CD4-positive, alpha-beta T cell treated with Interleukin-6 at 100 ng/mL for 8 hours (primary cell): ENCODE data around the gene WDR91.

ENCODE experiments used
- DNase-seq: peaks from one replicate; pipeline ENCODE4 v3.0.0-alpha.2; 2020; ENCODE audit warnings: mixed read lengths, low spot score

WDR91 gene

DNA sequence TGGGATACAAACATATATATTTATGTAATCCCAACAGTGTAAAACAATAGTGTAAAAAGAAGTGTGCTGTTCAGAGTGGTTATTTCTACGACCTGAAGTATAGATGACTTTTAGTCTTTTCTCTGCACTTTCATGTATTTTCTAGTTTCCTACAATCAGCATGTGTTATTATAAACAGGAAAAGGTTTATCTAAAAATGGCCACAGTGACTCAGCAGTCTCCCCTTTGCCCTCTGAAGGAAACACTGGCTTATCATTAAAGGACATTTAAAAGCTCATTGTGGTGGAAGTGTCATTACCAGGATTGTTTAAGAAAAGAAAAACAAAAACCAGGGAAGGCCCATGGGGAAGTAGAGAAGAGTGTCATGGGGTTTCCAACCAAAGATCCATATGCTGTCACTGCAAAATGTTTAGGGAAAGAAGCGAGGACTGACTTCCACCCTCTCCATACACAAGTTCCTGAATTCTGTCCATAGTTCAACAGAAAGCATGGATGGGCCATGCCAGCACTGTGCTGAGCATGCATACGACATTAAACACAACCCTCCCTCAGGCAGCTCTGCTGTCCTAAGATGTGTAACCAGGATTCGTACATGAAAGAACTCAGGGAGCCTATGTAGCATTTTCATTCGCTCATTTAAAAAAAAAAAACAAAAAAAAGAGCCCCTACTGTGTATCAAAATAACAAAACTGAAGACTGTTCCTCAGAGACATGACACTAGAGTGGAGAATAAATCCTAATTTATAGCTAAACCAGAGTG, 51.0 kb downstream of the WDR91 start:
- no peak for DNase-seq

GRCh38 chr7:135159359-135160085, 51.8 kb downstream of the WDR91 start:
- DNase-seq: no peak

GRCh38 chr7:135158874-135159273, 52.5 kb downstream of the WDR91 start:
- DNase-seq: no peak

DNA sequence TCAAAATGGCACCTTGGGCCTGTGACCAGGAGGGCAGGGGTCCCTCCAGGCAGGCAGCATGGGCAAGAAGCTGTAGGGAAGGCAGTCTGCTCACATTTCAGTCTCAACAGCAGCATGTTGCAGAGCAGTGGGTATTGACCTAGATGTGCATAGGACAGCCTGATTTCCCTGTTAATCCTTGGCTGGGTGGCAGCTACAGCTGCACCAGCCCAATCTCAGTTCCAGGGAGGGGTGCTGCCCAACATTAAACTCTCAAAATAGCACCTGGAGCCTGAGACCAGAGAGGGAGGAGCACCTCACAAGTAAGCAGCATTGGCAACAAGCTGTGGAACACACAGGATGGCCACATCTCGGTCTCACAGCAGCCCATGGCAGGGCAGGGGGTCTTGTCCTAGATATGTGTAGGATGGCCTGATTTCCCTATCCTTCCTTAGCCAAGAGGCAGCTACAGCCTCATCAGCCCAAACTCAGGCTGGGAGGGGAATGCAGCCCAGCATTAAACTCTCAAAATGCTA, 53.1 kb downstream of the WDR91 start:
- DNase-seq: no peak

DNA sequence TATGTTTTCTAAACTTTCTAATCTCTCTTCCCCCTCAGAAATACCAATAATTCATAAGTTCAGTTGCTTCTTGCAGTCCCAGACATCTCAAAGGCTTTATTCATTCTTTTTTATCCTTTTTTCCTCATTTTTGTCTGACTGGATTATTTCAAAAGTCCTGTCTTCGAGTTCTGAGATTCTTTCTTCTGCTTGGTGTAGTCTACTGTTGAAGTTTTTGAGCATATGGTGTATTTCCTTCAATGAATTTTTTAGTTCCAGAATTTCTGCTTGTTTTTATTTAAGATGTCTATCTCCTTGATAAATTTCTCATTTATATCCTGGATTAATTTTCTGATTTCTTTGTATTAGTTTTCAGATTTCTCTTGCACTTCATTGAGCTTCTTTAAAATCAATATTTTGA, 55.0 kb downstream of the WDR91 start:
- DNase-seq: no peak

- no peak for DNase-seq
Observed at GRCh38 chr7:135154734-135155133, 56.6 kb downstream of the WDR91 start.

DNA sequence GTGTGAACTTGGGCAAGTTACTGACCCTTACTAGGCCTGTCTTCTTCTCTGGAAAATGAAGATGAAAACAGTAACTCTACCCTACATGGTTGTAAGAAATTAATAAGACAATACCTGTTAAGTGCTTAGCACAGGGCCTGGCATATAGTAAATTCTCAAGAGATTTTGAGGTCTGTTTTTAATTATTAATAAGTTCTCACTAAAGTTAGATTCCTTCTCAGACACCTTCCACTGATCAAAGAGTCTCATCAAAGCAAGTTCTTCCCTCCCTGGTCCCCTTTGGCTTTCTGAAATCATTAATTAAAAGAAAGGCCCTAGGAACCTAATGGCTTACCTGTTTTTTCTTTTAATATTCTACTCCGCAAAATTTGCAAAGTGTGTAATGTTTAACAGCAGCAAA, 58.9 kb downstream of the WDR91 start:
- DNase-seq: no peak

DNA sequence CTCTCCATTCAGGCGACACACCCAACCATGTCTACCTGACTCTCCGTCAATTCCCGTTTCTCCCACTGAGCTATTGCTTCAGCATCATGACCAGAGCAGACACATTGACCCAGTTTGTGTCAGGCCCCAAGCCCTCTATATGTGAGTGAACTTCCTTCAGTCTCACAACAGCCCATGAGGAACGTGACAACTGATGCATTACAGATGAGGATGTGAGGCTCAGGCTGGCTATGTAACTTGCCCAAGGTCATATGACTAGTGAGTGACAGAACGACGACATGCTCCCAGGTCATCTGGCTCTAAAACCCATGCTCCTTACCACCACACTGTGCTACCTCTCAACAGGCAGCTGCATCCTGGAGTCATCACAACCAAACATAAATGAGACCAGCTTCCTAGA, 59.8 kb downstream of the WDR91 start:
- no peak for DNase-seq

GRCh38 chr7:135151132-135151531, 60.2 kb downstream of the WDR91 start:
- DNase-seq: no peak

GRCh38 chr7:135150072-135150782, 61.1 kb downstream of the WDR91 start:
- no peak for DNase-seq

DNA sequence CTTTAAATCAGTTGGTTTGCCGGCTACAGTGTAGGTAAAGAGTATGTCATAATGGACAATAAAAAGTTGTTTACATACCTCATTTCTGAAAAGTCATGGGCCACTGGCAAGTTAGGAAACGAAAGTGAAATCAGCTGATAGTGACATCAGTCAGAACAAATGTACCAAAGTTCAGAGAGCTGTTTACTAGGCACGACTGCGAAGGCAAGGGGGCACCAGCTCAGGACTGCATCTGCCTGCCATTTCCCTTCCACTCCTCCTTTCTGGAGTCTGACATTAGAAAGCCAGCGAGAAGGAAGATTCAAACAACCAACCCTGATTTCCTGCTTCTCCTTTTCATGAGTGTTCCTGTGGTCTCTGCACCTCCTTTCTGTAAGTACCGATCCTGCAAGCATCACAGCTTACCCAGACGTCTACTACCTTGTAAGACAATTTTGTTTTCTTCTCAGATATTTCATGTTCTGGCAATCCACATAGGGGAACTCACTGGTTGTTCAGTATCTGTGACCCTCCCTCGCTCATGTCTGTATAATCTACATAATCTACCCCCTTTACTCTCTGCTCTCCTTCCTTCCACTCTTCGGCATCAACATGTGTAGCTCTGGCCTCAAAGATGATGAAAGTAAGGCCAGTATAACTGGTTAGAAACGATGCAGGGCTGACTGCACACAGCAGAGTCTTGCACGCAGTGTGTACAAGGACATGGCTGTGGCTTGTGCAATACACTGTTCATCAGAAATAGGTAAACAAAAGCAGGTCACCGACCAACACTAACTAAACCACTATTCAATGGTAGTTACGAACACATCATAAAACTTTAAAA, 63.2 kb downstream of the WDR91 start, which contains the start of gene TMEM140:
TSS of gene TMEM140 (plus strand) at position 174 of the 823 bp plus-strand sequence. CDS start 16,370 bp downstream, outside the sequence.
- peak; percentile 74 for DNase-seq

DNA sequence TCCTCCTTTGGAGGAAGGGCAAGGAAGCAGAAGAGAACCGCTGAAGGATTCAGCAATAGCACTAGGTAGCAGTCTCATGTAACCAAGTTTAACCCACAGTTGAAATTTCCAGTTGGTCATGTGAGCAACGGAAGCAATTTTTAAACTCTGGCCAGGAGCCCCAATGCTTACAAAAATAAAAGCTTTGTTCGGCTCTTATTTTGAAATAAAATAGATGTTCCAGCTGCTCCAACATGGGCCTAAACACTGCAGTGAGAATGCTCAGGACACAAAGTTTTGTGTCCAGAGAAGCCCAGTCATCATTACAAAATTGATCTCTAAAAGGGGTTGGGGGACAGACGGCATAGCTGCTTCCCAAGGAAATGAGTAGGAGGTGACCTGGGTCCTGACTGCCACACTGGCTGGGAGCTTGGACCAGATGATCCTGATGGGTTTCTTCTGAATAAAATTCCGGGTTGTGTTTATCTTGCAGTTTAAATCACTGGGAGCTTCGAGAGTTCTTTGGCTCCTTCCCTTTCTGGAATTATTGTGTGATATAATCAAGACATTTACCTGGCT, 63.9 kb downstream of the WDR91 start:
- DNase-seq: peak; percentile 37

DNA sequence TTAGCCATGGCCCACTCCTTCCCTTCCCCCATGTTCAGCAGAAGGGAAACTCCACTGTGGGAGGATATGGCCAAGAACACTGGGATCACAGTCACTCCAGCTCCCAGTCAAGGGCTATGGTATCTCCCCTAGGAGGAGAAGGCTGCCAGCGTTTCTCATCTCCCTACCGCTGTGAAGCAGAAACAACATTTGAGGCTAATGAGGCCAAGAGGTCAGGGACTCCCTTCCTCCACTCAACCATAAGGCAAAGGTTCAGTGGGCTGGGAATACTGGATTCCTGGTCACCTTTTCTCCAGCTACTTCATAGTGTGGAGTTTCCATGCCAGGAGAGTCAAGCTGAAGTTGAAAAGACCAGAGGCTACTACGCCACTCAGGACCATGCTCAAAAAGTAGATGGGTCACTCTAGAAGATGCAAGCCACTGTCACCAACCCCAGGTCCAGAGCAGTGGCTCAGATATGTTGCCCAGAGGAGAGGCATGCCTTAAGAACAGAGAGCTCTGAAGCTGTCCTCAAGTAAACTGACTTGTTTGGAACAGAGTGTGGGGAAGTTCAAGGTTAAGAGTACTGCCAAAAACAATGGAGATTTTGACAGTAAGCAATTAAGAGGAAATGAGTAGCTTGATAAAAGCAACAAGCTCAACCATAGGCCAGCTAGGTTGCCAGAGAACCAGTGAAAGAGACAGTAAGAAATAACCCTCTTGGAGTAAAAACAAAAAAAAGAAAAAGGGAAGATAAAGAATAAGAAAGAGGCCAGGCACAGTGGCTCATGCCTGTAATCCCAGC, 67.2 kb downstream of the WDR91 start:
- DNase-seq: no peak
